NT2/D1 (cell line): Measurements from ENCODE around the gene DRD4.

ENCODE experiments used
- YY1 ChIP-seq: IDR thresholded peaks from 2 replicates; pipeline ENCODE4 v1.6.1; 2011; ENCODE audit not compliant: insufficient read length, insufficient read depth
- ZNF274 ChIP-seq: IDR thresholded peaks from 2 replicates; pipeline ENCODE4 v1.6.1; 2011; ENCODE audit warnings: mild to moderate bottlenecking, low read depth, low read length

DNA sequence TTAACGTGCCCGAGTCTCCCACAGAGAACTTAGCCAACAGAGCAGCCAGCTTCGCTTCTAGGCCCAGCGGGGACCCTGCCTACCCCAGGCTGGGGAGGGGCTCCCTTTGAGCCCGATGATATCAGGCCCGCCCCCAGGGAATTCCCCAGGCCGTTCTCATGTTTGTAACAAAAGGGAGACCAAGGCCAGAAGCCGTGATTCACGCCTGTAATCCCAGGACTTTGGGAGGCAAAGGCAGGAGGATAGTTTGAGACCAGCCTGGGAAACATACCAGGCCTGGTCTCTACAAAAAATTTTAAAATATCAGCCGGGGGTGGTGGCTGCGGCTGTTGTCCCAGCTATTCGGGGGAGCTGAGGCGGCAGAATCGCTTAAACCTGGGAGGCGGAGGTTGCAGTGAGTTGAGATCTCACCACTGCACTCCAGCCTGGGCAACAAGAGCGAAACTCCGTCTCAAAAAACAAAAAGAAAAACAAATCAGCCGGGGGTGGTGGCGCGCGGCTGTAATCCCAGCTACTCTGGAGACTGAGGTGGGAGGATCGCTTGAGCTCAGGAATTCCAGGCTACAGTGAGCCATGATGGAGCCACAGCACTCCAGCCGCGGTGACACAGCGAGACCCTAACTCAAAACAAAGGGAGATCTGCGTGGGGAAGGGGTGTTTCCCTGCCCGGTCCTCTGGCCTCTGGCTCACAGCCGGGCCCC lies 1.7 kb downstream of the DRD4 start:
- TF ChIP-seq ZNF274, result no peak
- no peak for TF ChIP-seq YY1
